Parathyroid adenoma (tissue), 2 donors: ENCODE data around the gene TRIM77.
"Not testable (repeated sequence)": the region's sequence is repeated elsewhere in the genome, so short reads cannot be mapped to it uniquely, and the experiment has no call there.

Source experiments
- H2AFZ ChIP-seq: fragments of 300-600 bp; sonication (generic); one replicate; pipeline ENCODE4 v1.7.0; 2017; ENCODE audit warnings: antibody characterized with exemption, mild to moderate bottlenecking
- H3K27ac ChIP-seq: fragments of 300-600 bp; sonication (generic); one replicate; pipeline ENCODE4 v1.7.0; 2017
- H3K27me3 ChIP-seq: fragments of 300-600 bp; sonication (generic); one replicate; pipeline ENCODE4 v1.7.0; 2017; ENCODE audit warnings: low read length; ENCODE audit not compliant: control insufficient read depth, insufficient read depth
- H3K36me3 ChIP-seq: fragments of 300-600 bp; sonication (generic); one replicate; pipeline ENCODE4 v1.7.0; 2017; ENCODE audit warnings: low read length; ENCODE audit not compliant: control insufficient read depth, insufficient read depth
- H3K4me1 ChIP-seq: fragments of 300-600 bp; sonication (generic); one replicate; pipeline ENCODE4 v1.7.0; 2017; ENCODE audit warnings: control low read depth
- H3K4me2 ChIP-seq: fragments of 300-600 bp; sonication (generic); one replicate; pipeline ENCODE4 v1.7.0; 2017; ENCODE audit warnings: low read length
- H3K4me3 ChIP-seq: fragments of 300-600 bp; sonication (generic); one replicate; pipeline ENCODE4 v1.7.0; 2017; ENCODE audit warnings: low read depth, low read length
- H3K79me2 ChIP-seq: fragments of 300-600 bp; sonication (generic); one replicate; pipeline ENCODE4 v1.7.0; 2017; ENCODE audit warnings: control low read depth
- H3K9ac ChIP-seq: fragments of 300-600 bp; sonication (generic); one replicate; pipeline ENCODE4 v1.7.0; 2017; ENCODE audit warnings: mild to moderate bottlenecking
- H3K9me3 ChIP-seq: fragments of 300-600 bp; sonication (generic); one replicate; pipeline ENCODE4 v1.7.0; 2017; ENCODE audit warnings: low read length; ENCODE audit not compliant: control insufficient read depth
- TF ChIP-seq, protein P1 (sequence below): fragments of 300-600 bp; sonication (generic); IDR thresholded peaks from one replicate; pipeline ENCODE4 v1.7.0; 2017; ENCODE audit warnings: antibody characterized with exemption, mild to moderate bottlenecking
- donor health status: primary hyperparathyroidism.

TRIM77 gene

DNA sequence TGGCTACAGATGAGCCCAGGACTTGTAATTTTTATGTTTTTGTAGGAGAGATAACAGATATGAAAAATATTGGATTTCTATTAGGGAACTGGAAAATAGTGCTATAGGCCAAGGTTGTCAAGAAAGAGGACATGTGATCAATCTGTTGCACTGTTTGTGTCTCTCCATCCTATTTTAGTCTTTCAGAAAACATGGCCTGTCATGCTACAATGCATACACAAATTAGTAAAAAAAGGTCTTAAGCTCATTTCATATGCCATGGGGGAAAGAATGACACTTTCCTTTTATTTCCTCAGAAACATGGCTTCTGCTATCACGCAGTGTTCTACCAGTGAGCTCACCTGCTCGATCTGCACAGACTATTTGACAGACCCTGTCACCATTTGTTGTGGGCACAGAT, at the start of gene TRIM77:
TSS of gene TRIM77 (plus strand) at position 301 of the 400 bp plus-strand sequence. CDS start at position 301, 0 bp downstream.
- not testable (repeated sequence) for H3K9me3 ChIP-seq, H3K4me2 ChIP-seq, H3K36me3 ChIP-seq, H3K27ac ChIP-seq, H3K4me3 ChIP-seq, H2AFZ ChIP-seq, H3K27me3 ChIP-seq, H3K79me2 ChIP-seq, H3K9ac ChIP-seq, H3K4me1 ChIP-seq

- Histone ChIP-seq H3K9ac (no peak overlapping the region), H3K4me1 (no peaks in the 10 kb centered on the region), H3K27ac (no peak overlapping the region), H2AFZ (no peak overlapping the region), H3K4me3 (no peak overlapping the region), H3K36me3 (no peaks in the 10 kb centered on the region), H3K9me3 (no peaks in the 10 kb centered on the region), H3K79me2 (no peaks in the 10 kb centered on the region), H3K4me2 (no peak overlapping the region), H3K27me3 (no peaks in the 10 kb centered on the region)
- TF ChIP-seq, protein P1, sequence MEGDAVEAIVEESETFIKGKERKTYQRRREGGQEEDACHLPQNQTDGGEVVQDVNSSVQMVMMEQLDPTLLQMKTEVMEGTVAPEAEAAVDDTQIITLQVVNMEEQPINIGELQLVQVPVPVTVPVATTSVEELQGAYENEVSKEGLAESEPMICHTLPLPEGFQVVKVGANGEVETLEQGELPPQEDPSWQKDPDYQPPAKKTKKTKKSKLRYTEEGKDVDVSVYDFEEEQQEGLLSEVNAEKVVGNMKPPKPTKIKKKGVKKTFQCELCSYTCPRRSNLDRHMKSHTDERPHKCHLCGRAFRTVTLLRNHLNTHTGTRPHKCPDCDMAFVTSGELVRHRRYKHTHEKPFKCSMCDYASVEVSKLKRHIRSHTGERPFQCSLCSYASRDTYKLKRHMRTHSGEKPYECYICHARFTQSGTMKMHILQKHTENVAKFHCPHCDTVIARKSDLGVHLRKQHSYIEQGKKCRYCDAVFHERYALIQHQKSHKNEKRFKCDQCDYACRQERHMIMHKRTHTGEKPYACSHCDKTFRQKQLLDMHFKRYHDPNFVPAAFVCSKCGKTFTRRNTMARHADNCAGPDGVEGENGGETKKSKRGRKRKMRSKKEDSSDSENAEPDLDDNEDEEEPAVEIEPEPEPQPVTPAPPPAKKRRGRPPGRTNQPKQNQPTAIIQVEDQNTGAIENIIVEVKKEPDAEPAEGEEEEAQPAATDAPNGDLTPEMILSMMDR = no peak
Measured at GRCh38 chr11:89667001-89667400, 43.1 kb upstream of the TRIM77 start.

- H3K4me3 ChIP-seq, H2AFZ ChIP-seq, H3K9ac ChIP-seq, H3K4me2 ChIP-seq, H3K36me3 ChIP-seq, H3K27me3 ChIP-seq, H3K27ac ChIP-seq, H3K79me2 ChIP-seq, H3K4me1 ChIP-seq, H3K9me3 ChIP-seq: not testable (repeated sequence)
Measured at GRCh38 chr11:89668158-89668557, 41.9 kb upstream of the TRIM77 start.

GRCh38 chr11:89669586-89669985, 40.5 kb upstream of the TRIM77 start:
- H3K9ac ChIP-seq, H3K4me1 ChIP-seq, H3K9me3 ChIP-seq, H2AFZ ChIP-seq, H3K4me3 ChIP-seq, H3K27me3 ChIP-seq, H3K4me2 ChIP-seq, H3K27ac ChIP-seq, H3K36me3 ChIP-seq, H3K79me2 ChIP-seq: not testable (repeated sequence)

DNA sequence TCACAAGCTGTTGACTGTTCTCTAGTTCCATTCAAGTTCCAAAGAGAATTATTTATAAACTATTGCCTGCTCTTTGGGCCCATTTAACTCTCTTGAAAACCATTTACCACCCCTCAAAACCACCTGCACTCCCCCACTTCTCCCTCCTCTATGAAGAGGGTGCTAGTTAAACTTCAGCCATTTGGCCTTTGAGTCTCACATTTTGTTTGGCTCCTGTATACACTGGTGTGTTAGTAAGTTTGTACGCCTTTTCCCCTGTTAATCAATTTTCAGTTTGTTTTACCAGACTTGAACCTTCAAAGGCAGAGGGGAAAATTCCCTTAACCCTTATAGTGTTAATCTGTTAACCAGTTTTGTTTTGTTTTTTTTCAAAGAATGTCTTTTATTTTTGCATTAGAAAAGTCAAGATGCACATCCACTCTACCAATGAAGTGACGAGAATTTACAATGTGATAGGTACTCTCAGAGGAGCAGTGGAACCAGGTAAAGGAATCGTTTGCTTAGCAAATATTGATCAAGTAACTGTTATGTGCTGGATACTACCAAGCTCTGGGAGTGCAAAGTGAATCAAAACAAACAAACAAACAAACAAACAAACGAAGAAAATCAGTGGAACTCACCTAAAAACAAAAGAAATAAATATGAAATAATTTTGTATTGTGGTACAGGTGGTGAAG, 40.0 kb upstream of the TRIM77 start:
- H3K79me2 ChIP-seq, H2AFZ ChIP-seq, H3K4me1 ChIP-seq, H3K27ac ChIP-seq, H3K4me2 ChIP-seq, H3K27me3 ChIP-seq, H3K4me3 ChIP-seq, H3K9ac ChIP-seq, H3K9me3 ChIP-seq, H3K36me3 ChIP-seq: not testable (repeated sequence)

DNA sequence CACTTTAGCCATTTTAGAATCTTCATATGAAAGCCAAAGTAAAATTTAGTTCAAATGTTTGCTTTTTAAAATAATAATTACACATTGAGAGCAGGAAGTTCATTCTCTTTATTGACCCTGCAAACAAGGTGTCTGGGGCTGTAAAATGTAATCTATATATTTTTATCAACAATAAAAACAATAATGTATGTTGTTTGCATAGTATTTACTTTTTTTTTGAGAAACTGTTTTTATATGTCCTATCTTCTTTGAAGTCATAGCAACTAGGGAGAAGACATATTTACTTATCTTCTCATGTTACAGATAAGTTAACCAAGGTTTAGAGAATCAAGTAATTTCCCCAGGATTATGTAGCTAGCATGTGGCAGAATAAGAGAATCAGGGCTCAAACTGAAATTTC, 37.6 kb upstream of the TRIM77 start:
- not testable (repeated sequence) for H3K27ac ChIP-seq, H2AFZ ChIP-seq, H3K79me2 ChIP-seq, H3K4me3 ChIP-seq, H3K9me3 ChIP-seq, H3K4me2 ChIP-seq, H3K36me3 ChIP-seq, H3K27me3 ChIP-seq, H3K9ac ChIP-seq, H3K4me1 ChIP-seq

DNA sequence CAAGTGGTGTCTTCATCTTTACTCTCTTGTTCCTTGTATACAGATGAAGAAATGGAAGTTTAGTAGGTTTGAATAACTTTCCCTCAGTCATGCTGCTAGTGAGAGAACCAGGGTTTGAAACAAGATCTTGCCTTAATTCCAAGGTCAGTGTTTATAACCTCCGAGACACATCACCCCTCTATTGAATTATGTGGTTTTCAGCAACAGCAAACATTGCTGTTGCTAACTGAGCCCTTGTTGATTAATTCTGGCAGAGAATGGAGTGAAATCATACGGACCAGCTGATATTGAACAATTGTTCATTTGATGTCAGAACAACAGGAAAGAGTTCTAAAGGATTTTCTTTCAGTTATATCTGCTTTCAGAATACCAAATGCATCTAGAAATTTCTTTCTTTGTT, 36.7 kb upstream of the TRIM77 start:
- not testable (repeated sequence) for H3K36me3 ChIP-seq, H3K9me3 ChIP-seq, H3K4me2 ChIP-seq, H3K27ac ChIP-seq, H3K27me3 ChIP-seq, H3K4me3 ChIP-seq, H3K9ac ChIP-seq, H3K4me1 ChIP-seq, H2AFZ ChIP-seq, H3K79me2 ChIP-seq

GRCh38 chr11:89675383-89675782, 34.7 kb upstream of the TRIM77 start:
- not testable (repeated sequence) for H3K9ac ChIP-seq, H3K9me3 ChIP-seq, H3K4me2 ChIP-seq, H3K79me2 ChIP-seq, H3K27me3 ChIP-seq, H2AFZ ChIP-seq, H3K36me3 ChIP-seq, H3K4me1 ChIP-seq, H3K27ac ChIP-seq, H3K4me3 ChIP-seq

- H3K36me3 ChIP-seq = not testable (repeated sequence)
Measured at GRCh38 chr11:89675948-89676347, 34.2 kb upstream of the TRIM77 start.

GRCh38 chr11:89707080-89707479, 3.0 kb upstream of the TRIM77 start:
- H3K4me3 ChIP-seq, H3K79me2 ChIP-seq, H2AFZ ChIP-seq, H3K9me3 ChIP-seq, H3K9ac ChIP-seq, H3K4me2 ChIP-seq, H3K4me1 ChIP-seq, H3K27ac ChIP-seq, H3K27me3 ChIP-seq, H3K36me3 ChIP-seq: not testable (repeated sequence)

More at GRCh38 chr11:89675948-89676347, 34.2 kb upstream of the TRIM77 start:
- H2AFZ ChIP-seq, H3K4me2 ChIP-seq, H3K79me2 ChIP-seq, H3K9me3 ChIP-seq, H3K4me3 ChIP-seq, H3K9ac ChIP-seq, H3K27ac ChIP-seq, H3K4me1 ChIP-seq, H3K27me3 ChIP-seq: not testable (repeated sequence)
